GF-D8 (cell line): ENCODE data around the gene HERC3.

Experiments used
- DNase-seq: peaks from one replicate; lab custom pipeline; 2025; lab: John Stamatoyannopoulos, UW

Gene HERC3

DNA sequence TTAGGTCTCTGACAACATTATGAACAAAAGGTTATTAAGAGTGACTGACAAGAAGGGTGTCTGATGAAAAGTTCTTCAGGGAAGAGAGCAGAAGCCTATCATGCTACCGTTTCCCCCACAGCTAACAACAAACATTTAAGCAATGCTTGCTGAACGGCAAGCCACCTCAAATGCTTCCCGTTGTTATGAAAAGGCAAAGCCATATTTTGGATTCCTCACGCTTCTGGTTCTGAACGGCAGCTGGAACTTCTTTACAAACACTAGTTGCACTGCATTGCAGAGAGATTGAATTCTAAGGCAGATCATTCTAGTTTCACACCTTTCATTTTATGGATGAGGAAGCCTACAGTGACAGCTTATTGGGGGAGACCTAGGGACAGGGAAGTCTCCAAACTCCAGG, 153.9 kb downstream of the HERC3 start:
- no peak for DNase-seq

DNA sequence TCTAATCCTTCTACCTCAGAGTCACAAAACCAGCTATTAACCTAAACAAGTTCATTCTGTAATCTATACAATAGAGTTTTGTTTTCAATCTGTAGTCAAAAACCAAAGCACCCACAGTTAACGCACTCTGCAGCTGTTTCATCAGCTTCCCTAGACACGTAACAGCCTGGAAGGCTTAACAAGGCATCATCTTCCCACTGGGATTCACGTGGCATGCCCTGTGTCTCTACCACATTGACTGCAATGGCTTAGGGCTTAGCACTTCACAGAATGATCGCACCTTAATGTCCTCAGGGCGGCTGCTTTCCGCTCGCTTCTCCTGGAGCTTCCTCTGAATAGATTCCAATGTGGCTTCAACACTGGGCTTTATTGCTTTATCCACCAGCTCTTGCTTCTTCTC, 155.1 kb downstream of the HERC3 start:
- DNase-seq: no peak

DNA sequence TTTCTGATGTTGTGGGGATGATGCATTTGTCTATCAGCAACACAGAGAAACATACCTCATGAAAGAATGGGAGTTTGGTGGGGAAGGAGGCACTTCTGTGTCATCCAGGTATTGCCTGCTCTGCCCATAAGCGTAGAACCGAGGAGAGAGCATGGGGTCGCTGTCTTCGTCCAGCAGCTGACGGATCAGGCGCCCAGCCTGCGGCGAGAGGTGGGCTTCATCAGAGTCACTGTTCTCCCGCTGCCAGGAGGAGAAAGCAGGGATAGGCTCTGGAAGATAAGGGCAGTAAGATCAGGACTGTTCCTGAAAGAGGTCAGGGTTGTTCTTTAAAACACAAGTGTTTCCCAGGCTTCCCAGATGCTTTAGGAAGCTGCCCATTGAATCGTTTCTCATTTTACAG, 158.1 kb downstream of the HERC3 start:
- no peak for DNase-seq

DNA sequence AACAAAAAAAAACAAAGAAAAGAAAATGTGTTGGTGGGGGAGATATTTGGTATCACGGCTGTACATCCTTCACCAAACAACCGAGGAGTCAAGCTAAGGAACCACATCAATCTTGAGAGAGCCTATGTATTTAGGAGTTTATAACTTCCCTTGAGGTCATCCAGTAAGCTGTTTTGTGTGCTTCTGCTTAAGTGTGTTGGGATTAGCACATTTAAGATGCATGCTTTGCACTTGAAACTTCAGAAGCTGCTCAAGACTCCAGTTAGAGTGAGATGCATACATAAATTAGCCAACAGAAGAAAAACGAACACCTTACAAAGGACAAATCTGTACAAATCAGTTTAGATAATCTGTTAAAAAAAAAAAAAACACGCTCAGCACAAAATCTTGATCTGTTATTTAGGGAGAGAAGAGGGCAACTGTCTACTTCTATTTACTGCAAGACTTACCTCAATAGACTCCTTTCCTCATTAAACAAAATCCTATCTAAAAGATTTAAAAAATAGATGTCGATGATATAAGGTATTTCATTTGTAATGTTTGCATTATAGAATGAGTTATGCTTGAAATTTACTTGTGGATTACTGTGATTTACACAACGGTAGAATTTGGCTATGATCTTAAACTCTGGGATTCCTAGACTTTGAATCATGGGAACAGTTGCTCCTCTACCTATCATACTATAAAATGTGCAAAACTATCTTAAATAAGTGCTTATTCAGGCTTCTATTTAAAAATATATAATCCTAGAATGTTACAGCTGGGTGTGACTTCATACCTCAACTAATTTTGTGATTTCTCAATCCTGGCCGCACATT, 159.2 kb downstream of the HERC3 start:
- DNase-seq: no peak

DNA sequence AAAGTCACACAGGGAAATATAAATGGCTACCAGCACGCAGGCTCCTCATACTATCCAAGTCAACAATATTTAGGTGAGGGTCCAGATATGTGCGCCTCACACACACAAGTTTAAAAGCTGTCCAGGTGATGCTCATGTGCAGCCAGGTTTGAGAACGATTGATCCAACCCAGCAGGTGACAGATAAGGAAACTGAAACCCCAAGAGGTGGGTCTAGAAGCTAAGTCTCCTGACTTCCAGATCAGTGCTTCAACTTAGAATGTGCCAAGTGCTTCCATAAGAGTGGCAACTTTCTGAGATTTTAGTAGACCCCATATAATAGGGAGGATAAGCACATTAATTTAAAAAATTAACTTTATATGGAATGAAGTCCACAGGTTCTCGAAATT, 159.8 kb downstream of the HERC3 start:
- DNase-seq: no peak

DNA sequence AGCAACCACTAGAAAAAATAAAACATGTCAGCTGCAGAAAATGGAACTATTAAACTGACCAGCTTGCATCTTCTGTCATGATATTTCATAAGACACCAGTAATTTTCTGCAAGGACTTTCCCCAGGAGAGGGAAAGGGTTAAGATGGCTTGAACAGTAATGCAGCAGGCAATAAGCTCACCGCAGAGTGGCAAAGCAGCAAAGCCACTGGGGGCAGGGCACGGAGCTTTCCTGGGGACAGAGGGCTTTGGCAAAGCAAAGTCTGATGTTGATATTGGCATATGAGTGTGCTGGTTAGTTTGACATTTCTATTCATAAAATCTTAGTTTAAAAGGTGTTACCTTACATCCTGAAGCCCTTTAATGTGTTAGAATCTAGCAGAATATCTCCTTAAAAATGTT, 160.5 kb downstream of the HERC3 start:
- DNase-seq: no peak

DNA sequence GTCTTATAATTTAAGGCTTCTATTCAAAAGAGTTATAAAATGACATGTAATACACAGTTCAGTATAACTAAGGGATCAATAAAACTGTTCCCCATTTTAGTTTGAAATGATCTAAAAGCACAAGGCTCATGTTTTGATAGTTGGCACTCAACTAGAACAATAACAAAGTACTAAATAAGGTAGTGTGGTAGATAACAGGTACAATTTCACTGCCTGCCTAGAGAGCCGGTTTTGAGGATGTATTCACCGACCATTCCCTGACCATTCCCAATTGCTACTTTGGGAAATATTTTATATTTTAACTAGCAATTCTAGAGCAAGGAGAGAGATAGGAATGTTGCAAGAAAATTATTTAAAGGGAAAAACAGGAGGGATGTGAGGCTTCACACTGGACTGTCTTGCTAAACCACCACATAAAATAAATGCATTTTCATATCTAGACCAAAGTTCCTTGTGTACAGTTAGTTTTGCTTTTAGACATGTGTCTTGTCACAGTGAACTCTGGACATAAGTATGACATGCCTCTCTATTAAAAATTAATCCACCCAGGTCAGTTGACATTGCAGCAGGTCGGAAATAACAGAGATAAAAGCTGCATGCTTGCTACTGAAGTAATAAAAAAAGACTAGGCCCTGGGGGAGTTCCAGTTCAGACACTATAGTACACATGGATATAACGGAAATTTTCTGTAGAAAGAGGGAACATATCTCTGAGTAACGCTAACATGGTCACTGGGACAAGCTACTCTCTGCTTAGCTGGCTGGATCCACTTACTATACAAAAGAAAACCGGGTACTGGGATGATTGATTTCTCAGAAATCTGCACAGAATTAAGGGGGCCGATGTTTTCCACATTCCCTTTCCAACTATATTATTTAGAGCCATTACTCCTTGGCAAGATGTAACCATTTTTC, 161.6 kb downstream of the HERC3 start:
- DNase-seq: no peak

DNA sequence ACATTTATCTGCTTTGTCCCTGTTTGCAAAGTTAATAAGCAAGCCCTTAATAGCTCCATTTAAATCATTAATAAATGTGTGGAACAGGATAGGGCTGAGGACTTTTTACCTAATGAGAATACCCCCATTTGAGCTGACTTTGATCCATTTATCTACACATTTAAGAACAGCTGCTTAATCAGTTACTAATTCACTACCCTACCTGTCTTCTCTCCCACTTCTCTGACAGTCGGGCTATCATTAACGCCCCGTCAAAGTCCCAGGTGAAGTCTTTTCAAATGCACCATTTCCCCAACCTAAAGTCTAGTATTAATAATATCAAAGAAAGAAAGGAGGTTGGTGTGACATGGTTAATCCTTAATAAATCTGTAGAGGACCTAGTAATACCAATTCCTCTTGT, 162.5 kb downstream of the HERC3 start:
- no peak for DNase-seq

DNA sequence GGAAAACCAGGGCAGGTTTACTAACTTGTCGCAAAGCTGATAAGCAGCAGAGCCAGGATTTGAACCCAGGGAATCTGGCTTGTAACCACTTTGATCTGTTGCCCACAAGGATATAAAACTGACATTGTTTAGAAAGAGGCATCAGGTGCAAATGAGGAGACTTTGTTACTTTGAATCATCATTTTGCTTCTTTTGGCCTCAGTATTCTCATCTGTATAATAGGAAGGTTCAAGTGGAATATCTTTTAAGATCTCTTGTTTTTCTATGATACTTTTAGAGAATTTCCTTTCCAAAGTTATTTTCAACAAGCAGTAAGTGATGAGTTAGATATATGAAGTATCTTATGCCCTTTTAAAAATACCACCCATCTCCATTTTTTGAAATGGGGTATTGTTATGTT, 163.2 kb downstream of the HERC3 start:
- no peak for DNase-seq

DNA sequence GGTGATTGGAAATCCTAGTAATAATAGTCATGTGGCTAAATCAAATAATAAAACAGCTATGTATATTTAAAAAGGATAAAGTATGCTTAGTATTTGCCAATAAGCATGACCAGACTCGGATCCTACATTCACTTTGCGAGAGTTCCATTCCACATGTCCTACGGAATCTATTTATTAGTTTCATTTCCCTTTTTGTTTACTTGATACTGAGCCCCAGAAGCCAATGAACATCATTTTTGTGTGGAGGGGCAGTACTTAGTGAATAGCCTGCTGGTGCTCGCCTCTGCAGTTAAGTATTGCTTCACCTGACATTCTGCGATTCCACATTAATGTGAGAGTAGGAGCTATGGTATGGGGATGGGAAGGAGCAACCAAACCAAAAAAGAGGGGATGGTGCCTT, 163.9 kb downstream of the HERC3 start:
- no peak for DNase-seq

DNA sequence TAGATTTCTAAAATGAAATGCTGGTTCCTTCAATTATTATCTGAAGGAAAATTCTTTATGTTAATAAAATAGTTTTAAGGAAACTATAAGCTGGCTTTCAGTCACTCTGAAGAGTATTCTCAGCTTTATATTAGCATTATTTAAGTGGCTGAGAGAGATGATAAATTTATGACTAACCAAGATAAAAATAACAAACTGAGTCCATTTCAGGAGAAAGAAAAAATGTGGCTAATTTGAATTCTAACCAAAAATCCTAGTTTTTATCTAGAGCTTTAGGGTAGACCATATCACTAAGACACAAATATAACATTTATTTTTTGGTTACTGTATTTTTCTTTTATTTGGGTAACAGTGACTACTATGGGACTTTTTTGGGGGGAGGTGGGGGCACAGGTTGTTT, 164.8 kb downstream of the HERC3 start:
- no peak for DNase-seq

DNA sequence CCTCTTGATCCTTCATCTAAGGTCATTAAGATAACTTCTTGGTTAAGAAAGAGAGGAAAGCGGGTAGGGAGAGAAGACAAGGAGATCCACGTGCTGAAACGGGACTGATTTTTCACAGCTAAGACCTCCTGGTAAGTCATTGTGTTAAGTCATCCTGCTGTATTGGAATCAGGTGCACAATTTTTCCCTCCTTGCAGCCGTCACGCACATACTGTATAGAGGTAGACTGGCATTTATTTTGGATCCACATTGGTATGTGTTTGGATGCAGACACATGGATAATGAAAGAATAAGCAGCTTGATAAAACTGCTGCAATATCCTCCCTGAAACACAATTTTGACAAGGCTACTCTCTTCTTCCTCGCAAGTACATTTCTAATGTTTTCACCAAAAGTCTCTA, 165.5 kb downstream of the HERC3 start:
- no peak for DNase-seq
